IMR-90 (cell line): ENCODE data around the gene GCSAM.

Source experiments
- CTCF ChIP-seq: conservative IDR thresholded peaks from 2 replicates; pipeline ENCODE4 v1.5.1; 2012; ENCODE audit warnings: mild to moderate bottlenecking, low read depth, low read length, improper control_type of control experiment
- FOS ChIP-seq: fragments of 150-350 bp; IDR thresholded peaks from 2 replicates; pipeline ENCODE4 v1.6.1; 2016; ENCODE audit warnings: low read depth, low read length
- POLR2A ChIP-seq: IDR thresholded peaks from 2 replicates; pipeline ENCODE4 v1.6.1; 2012; ENCODE audit warnings: mild to moderate bottlenecking, low read depth, low read length
- RAD21 ChIP-seq: IDR thresholded peaks from 2 replicates; pipeline ENCODE4 v1.6.1; 2012; ENCODE audit warnings: low read length, improper control_type of control experiment
- RCOR1 ChIP-seq: IDR thresholded peaks from 2 replicates; pipeline ENCODE4 v1.6.1; 2012; ENCODE audit warnings: mild to moderate bottlenecking, low read length, improper control_type of control experiment; ENCODE audit not compliant: insufficient replicate concordance

DNA sequence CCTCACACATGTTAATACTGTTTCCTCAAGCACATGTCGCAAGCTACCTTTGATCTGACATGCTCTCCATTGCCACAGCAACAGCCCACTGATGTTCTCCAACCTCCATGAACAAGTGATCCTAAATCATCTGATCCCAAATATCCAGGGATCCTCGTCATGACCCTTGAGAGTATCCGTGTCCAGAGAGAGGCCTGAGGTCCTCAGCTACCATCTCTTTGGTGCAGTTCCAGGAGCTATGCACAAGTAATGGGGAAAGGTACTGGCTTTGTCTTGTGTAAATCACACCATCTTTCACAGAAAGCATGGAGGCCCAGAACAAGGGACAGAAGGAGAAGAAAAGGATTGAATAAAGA is 2.4 kb downstream of the GCSAM start:
- TF ChIP-seq CTCF (no peak), POLR2A (no peak), FOS (no peak), RAD21 (no peak), RCOR1 (no peak)
